ENCODE measurements around the gene DDC.

- TF ChIP-seq CTCF (IDR thresholded peaks at IDR 0.05) (no peak), POLR2A (IDR thresholded peaks at IDR 0.05) (no peak), POLR2AphosphoS5 (IDR thresholded peaks at IDR 0.05) (no peak)
Measured at GRCh38 chr7:50426280-50427045, 138.7 kb downstream of the DDC start.
